Tibial nerve (tissue), 4 donors: ENCODE data around the gene PCSK6. TPM values are rescaled to one million over a fixed set of nuclear protein-coding genes. Genes with fewer than 3 reads are reported as not detected.
"Not testable (repeated sequence)": the region's sequence is repeated elsewhere in the genome, so short reads cannot be mapped to it uniquely, and the experiment has no call there.

Source experiments
- DNase-seq, 2 donors: peaks; one replicate each; pipeline ENCODE4 v3.0.0-alpha.2; 2019; ENCODE audit warnings: low spot score in 2 of 2
- H3K27ac ChIP-seq, 4 donors: fragments of 200-600 bp; sonication (generic) in 3 of 4; one replicate each; pipeline ENCODE4 v1.5.1; 2017 to 2019; ENCODE audit warnings: mild to moderate bottlenecking in 1 of 4
- H3K27me3 ChIP-seq, 2 donors: fragments of 200-600 bp; sonication (generic) in 1 of 2; one replicate each; pipeline versions ENCODE4 v1.5.1 to v1.6.0; 2017 to 2019
- H3K36me3 ChIP-seq, 3 donors: fragments of 200-600 bp; sonication (generic); one replicate each; pipeline ENCODE4 v1.5.1; 2018 to 2019
- H3K4me1 ChIP-seq, 4 donors: fragments of 200-600 bp; sonication (generic) in 3 of 4; one replicate each; pipeline ENCODE4 v1.5.1; 2017 to 2019
- H3K4me3 ChIP-seq, 4 donors: fragments of 200-600 bp; sonication (generic) in 3 of 4; one replicate each; pipeline ENCODE4 v1.5.1; 2017 to 2019; ENCODE audit warnings: mild to moderate bottlenecking in 1 of 4, moderate library complexity in 1 of 4
- H3K9me3 ChIP-seq, 4 donors: fragments of 200-600 bp; sonication (generic) in 3 of 4; one replicate each; pipeline ENCODE4 v1.5.1; 2017 to 2019
- EP300 ChIP-seq, 2 donors: sonication (generic); formaldehyde crosslinking; IDR thresholded peaks; one replicate each; pipeline ENCODE4 v1.6.1; 2017; ENCODE audit warnings: antibody characterized with exemption in 2 of 2, mild to moderate bottlenecking in 1 of 2
- POLR2A ChIP-seq, 2 donors: fragments of 450-650 bp; IDR thresholded peaks; one replicate each; pipeline ENCODE4 v1.6.1; 2017; ENCODE audit warnings: antibody characterized with exemption in 2 of 2, mild to moderate bottlenecking in 2 of 2, moderate library complexity in 2 of 2
- WGBS, 2 donors: methylation state at CpG; one replicate each; pipeline ENCODE4 v1.1.5; 2018; 5-methylcytosine and 5-hydroxymethylcytosine counted together
- total RNA-seq, 4 donors: library from RNA; depleted of rRNA; stranded (reverse); fragments of >200 nt; gene quantifications; one replicate each; pipeline ENCODE4 v1.1.0, GENCODE V29; 2016
- TF ChIP-seq, protein P1 (sequence below), 5 experiments: fragments of 200-600 bp in 3 of 5; fragments of 450-650 bp in 2 of 5; sonication (generic) in 3 of 5; IDR thresholded peaks; one replicate each; pipeline ENCODE4 v1.5.1; 2016 to 2019; ENCODE audit warnings: antibody characterized with exemption in 5 of 5, mild to moderate bottlenecking in 3 of 5, moderate library complexity in 2 of 5

The PCSK6 gene
- total RNA-seq, 4 donors from 2014 or later: 8.5 to 27.0 (median 13.2) TPM

DNA sequence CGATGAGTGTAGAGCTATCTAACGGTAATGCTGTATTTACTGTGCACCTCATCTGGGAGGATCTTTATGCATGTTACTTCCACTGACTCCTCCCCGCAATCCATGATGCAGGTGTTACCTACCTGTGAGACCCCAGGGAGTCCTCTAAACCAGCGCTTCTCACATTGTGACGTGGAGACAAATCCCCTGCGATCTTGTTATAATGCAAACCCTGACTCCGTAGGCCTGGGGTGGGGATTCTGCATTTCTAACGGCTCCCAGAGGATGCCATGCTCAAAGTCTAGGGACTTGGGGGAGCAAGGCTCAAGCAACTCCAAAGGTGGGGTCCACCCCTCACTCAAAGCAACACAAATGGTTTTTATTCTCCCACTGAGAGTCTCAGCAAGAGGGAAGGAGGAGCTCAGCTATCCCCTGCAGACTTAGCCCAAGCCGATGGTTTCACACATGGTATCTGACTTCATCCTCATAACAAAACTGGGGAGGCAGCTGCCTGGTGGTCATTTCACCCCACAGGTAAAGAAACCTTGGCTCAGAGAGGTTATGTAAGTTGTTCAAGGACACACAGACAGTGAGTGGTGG is 63.6 kb downstream of the PCSK6 start:
- Histone ChIP-seq H3K4me1 (no peaks in the 10 kb centered on the region), H3K27ac (no peak overlapping the region), H3K4me3 (no peak overlapping the region), H3K36me3 (no peaks in the 10 kb centered on the region), H3K27me3 (no peaks in the 10 kb centered on the region), H3K9me3 (peaks cover 0 to 3% (median 0%) of the 10 kb centered on the region in 4 donors)
- no peak for DNase-seq
- no peak for TF ChIP-seq POLR2A (IDR thresholded peaks at IDR 0.05)
- WGBS, 2 donors: 65 to 69% methylated on average over 9 of the region's 9 CpGs

GRCh38 chr15:101424984-101425383 is 64.5 kb downstream of the PCSK6 start:
- WGBS, 2 donors: 84 to 87% methylated on average over 7 of the region's 7 CpGs
- TF ChIP-seq, protein P1, sequence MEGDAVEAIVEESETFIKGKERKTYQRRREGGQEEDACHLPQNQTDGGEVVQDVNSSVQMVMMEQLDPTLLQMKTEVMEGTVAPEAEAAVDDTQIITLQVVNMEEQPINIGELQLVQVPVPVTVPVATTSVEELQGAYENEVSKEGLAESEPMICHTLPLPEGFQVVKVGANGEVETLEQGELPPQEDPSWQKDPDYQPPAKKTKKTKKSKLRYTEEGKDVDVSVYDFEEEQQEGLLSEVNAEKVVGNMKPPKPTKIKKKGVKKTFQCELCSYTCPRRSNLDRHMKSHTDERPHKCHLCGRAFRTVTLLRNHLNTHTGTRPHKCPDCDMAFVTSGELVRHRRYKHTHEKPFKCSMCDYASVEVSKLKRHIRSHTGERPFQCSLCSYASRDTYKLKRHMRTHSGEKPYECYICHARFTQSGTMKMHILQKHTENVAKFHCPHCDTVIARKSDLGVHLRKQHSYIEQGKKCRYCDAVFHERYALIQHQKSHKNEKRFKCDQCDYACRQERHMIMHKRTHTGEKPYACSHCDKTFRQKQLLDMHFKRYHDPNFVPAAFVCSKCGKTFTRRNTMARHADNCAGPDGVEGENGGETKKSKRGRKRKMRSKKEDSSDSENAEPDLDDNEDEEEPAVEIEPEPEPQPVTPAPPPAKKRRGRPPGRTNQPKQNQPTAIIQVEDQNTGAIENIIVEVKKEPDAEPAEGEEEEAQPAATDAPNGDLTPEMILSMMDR (IDR thresholded peaks at IDR 0.05): no peak
- TF ChIP-seq POLR2A (IDR thresholded peaks at IDR 0.05): no peak
- no peak for TF ChIP-seq EP300 (IDR thresholded peaks at IDR 0.05)

GRCh38 chr15:101420232-101420631 is 69.3 kb downstream of the PCSK6 start:
- WGBS, 2 donors: 91 to 94% methylated on average over 4 of the region's 4 CpGs
- Histone ChIP-seq H3K4me3 (no peak overlapping the region), H3K36me3 (no peaks in the 10 kb centered on the region), H3K4me1 (no peaks in the 10 kb centered on the region), H3K9me3 (peaks cover 0 to 3% (median 0%) of the 10 kb centered on the region in 4 donors), H3K27me3 (no peaks in the 10 kb centered on the region), H3K27ac (no peak overlapping the region)
- TF ChIP-seq POLR2A (IDR thresholded peaks at IDR 0.05) (no peak), EP300 (IDR thresholded peaks at IDR 0.05) (no peak)
- TF ChIP-seq, protein P1 (IDR thresholded peaks at IDR 0.05): no peak
- no peak for DNase-seq

More at GRCh38 chr15:101424984-101425383, 64.5 kb downstream of the PCSK6 start:
- no peak overlapping the region for H3K27ac ChIP-seq
- no peaks in the 10 kb centered on the region for H3K36me3 ChIP-seq
- DNase-seq: no peak
- H3K27me3 ChIP-seq: no peaks in the 10 kb centered on the region
- no peaks in the 10 kb centered on the region for H3K4me1 ChIP-seq
- H3K9me3 ChIP-seq: peaks cover 0 to 3% (median 0%) of the 10 kb centered on the region in 4 donors
- H3K4me3 ChIP-seq: no peak overlapping the region

DNA sequence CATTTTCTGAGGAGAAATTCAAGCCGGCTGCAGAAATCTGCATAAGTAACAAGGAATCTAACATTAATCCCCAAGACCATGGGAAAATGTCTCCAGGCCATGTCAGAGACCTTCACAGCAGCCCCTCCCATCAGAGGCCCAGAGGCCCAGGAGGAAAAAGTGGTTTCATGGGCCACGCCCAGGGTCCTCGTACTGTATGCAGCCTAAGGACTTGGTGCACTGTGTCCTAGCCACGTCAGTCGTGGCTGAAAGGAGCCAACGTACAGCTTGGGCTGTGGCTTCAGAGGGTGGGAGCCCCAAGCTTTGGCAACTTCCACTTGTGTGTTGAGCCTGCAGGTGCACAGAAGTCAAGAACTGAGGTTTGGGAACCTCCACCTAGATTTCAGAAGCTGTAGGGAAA is 73.0 kb downstream of the PCSK6 start:
- H3K27ac ChIP-seq, H3K4me3 ChIP-seq, H3K36me3 ChIP-seq, H3K4me1 ChIP-seq, H3K9me3 ChIP-seq, H3K27me3 ChIP-seq, DNase-seq: not testable (repeated sequence)
- 80 to 85% methylated on average over 6 of the region's 6 CpGs for WGBS, 2 donors

GRCh38 chr15:101413239-101413638 is 76.3 kb downstream of the PCSK6 start:
- Histone ChIP-seq H3K36me3 (no peaks in the 10 kb centered on the region), H3K4me1 (no peaks in the 10 kb centered on the region), H3K4me3 (no peak overlapping the region), H3K9me3 (no peaks in the 10 kb centered on the region), H3K27ac (no peak overlapping the region), H3K27me3 (no peaks in the 10 kb centered on the region)
- TF ChIP-seq EP300 (IDR thresholded peaks at IDR 0.05): no peak
- no peak for DNase-seq
- WGBS, 2 donors: 81 to 86% methylated on average over 3 of the region's 3 CpGs

DNA sequence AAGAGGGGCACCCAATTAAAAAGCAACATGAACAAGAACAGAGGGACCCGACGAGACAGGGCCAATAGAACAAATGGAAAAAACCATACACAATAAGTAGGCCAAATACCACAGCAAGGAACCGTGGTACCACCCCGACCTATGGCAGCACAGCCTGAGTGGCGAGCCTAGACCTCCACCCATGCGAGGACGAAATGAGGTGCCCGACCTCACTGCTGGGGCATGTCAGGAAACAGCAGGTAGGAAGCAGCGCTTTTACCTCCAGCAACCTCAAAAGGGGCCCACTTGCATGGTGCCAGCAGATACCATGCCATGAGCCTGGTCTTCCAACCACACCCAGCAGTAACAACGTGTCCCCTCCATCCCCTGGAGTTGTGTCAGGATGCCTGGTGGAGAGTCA is 77.9 kb downstream of the PCSK6 start:
- no peaks in the 10 kb centered on the region for H3K36me3 ChIP-seq
- WGBS, 2 donors: 91 to 93% methylated on average over 10 of the region's 10 CpGs
- TF ChIP-seq POLR2A (IDR thresholded peaks at IDR 0.05): no peak
- no peak for TF ChIP-seq EP300 (IDR thresholded peaks at IDR 0.05)
- TF ChIP-seq, protein P1 (IDR thresholded peaks at IDR 0.05): no peak

DNA sequence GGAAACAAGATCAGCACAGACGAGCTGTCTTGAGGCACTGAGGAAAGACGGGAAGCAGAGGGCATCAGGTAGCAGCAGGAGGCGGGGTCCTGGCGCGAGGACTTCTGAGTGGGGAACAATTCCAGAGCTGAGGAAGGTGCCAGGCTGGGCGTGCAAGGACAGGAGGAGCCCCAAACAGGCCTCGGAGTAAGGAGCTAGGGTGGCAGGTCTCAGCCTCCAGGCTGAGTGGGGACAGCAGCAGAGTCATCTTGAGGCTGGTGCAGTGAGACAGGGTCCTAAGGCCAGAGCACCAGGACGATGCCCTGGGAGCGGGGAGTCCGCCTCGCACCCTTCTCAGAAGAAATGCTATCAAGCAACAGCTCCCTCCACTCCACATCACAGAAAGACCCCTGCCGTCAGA is 78.4 kb downstream of the PCSK6 start:
- Histone ChIP-seq H3K27me3 (no peaks in the 10 kb centered on the region), H3K4me1 (no peaks in the 10 kb centered on the region), H3K27ac (no peak overlapping the region), H3K4me3 (no peak overlapping the region), H3K36me3 (no peaks in the 10 kb centered on the region), H3K9me3 (no peaks in the 10 kb centered on the region)
- 94 to 96% methylated on average over 12 of the region's 12 CpGs for WGBS, 2 donors
- DNase-seq: no peak
- TF ChIP-seq POLR2A (IDR thresholded peaks at IDR 0.05) (no peak), EP300 (IDR thresholded peaks at IDR 0.05) (no peak)
- TF ChIP-seq, protein P1 (IDR thresholded peaks at IDR 0.05): no peak

More for the DNA sequence above, 77.9 kb downstream of the PCSK6 start:
- H3K27me3 ChIP-seq: no peaks in the 10 kb centered on the region
- H3K4me3 ChIP-seq: no peak overlapping the region
- H3K9me3 ChIP-seq: no peaks in the 10 kb centered on the region
- no peak for DNase-seq
- H3K4me1 ChIP-seq: no peaks in the 10 kb centered on the region
- H3K27ac ChIP-seq: no peak overlapping the region
